GM12878 (cell line): ENCODE data around the gene CHAF1A. TPM values are rescaled to one million over a fixed set of nuclear protein-coding genes. Genes with fewer than 3 reads are reported as not detected.

ENCODE experiments used
- CHD2 ChIP-seq: IDR thresholded peaks from 2 replicates; pipeline ENCODE4 v1.6.1; 2011; ENCODE audit warnings: low read depth, low read length, improper control_type of control experiment, borderline replicate concordance
- E4F1 ChIP-seq: fragments of 450-650 bp; IDR thresholded peaks from 2 replicates; pipeline ENCODE4 v1.6.1; 2018; ENCODE audit warnings: borderline replicate concordance, mild to moderate bottlenecking; ENCODE audit not compliant: partially characterized antibody
- FOXK2 ChIP-seq: fragments of 450-650 bp; IDR thresholded peaks from 2 replicates; pipeline ENCODE4 v1.6.1; 2017; ENCODE audit warnings: mild to moderate bottlenecking, moderate library complexity
- HDAC2 ChIP-seq: fragments of 200-600 bp; sonication (generic); IDR thresholded peaks from 2 replicates; pipeline ENCODE4 v1.6.1; 2017
- IKZF2 ChIP-seq, 2 experiments: fragments of 450-650 bp; IDR thresholded peaks; 2 replicates each; pipeline ENCODE4 v1.6.1; 2017; ENCODE audit warnings: mild to moderate bottlenecking in 2 of 2, moderate library complexity in 2 of 2
- IRF4 ChIP-seq: IDR thresholded peaks from 2 replicates; pipeline ENCODE4 v1.6.1; 2011; ENCODE audit warnings: low read depth, low read length
- MXI1 ChIP-seq: fragments of 150-350 bp; IDR thresholded peaks from 2 replicates; pipeline ENCODE4 v1.6.1; 2011; ENCODE audit warnings: low read depth, mild to moderate bottlenecking, inconsistent platforms, low read length, improper control_type of control experiment
- NR2C1 ChIP-seq: fragments of 450-650 bp; IDR thresholded peaks from 2 replicates; pipeline ENCODE4 v1.6.1; 2017; ENCODE audit warnings: antibody characterized with exemption, mild to moderate bottlenecking, moderate library complexity
- PBX3 ChIP-seq: IDR thresholded peaks from 2 replicates; pipeline ENCODE4 v1.6.1; 2011; ENCODE audit warnings: mild to moderate bottlenecking, low read depth, low read length, moderate library complexity; ENCODE audit not compliant: insufficient replicate concordance
- PML ChIP-seq: IDR thresholded peaks from 2 replicates; pipeline ENCODE4 v1.6.1; 2012; ENCODE audit warnings: low read length, inconsistent platforms
- REST ChIP-seq: IDR thresholded peaks from 2 replicates; pipeline ENCODE4 v1.6.1; 2012; ENCODE audit warnings: mild to moderate bottlenecking, low read depth, low read length
- TARDBP ChIP-seq: IDR thresholded peaks from 2 replicates; pipeline ENCODE4 v1.6.1; 2016; ENCODE audit warnings: borderline replicate concordance
- TBL1XR1 ChIP-seq: IDR thresholded peaks from 2 replicates; pipeline ENCODE4 v1.6.1; 2012; ENCODE audit warnings: low read depth, low read length, improper control_type of control experiment
- ZZZ3 ChIP-seq: IDR thresholded peaks from 2 replicates; pipeline ENCODE4 v1.6.1; 2011; ENCODE audit warnings: low read depth; ENCODE audit not compliant: control insufficient read depth, insufficient read length
- polyA plus RNA-seq, 11 experiments: library from polyadenylated mRNA; depleted of rRNA in 4 of 11; unstranded in 6 of 11; stranded (reverse) in 5 of 11; fragments of >200 nt; fragmentation: Nextera tagmentation in 4 of 11; fragmentation: Illumina TruSeq in 1 of 11; extraction: Ambion mirVana in 4 of 11; extraction: Trizol in 1 of 11; gene quantifications; 1 replicate in 1 of 11; 2 replicates in 10 of 11; pipeline versions ENCODE4 v1.2.1 to v1.2.3, GENCODE V29; 2011 to 2016; ENCODE audit warnings: inconsistent platforms in 2 of 11, missing spikeins in 2 of 11, low read depth in 1 of 11
- total RNA-seq, 4 experiments: library from RNA; depleted of rRNA in 3 of 4; stranded (reverse); fragments of >200 nt in 3 of 4; fragmentation: Illumina TruSeq in 1 of 4; extraction: Trizol in 1 of 4; gene quantifications; 2 replicates each; pipeline versions ENCODE4 v1.2.1 to v1.2.3, GENCODE V29; 2013 to 2021
- TF ChIP-seq, protein P1 (sequence below): fragments of 450-650 bp; IDR thresholded peaks from 2 replicates; pipeline ENCODE4 v1.6.1; 2017; ENCODE audit warnings: mild to moderate bottlenecking, low read depth, inconsistent platforms; ENCODE audit not compliant: poor library complexity, severe bottlenecking
- TF ChIP-seq, protein P2 (sequence below): fragments of 450-650 bp; IDR thresholded peaks from 2 replicates; pipeline ENCODE4 v1.6.1; 2017; ENCODE audit warnings: borderline replicate concordance
- TF ChIP-seq, protein P3 (sequence below): IDR thresholded peaks from 2 replicates; pipeline ENCODE4 v1.6.1; 2011; ENCODE audit warnings: borderline replicate concordance, low read depth, mild to moderate bottlenecking, moderate library complexity, mixed read lengths, low read length; ENCODE audit not compliant: insufficient read depth; ENCODE audit errors: extremely low read length

CHAF1A gene
- total and polyA plus RNA-seq, 10 of the 15 experiments (the other 5 are each of a cell fraction or from before 2014, with no cell fraction given), result 1.3 to 69.1 (median 34.2) TPM

GRCh38 chr19:4369109-4369887, 33.1 kb upstream of the CHAF1A start (continued):
- TF ChIP-seq TARDBP (no peak), IKZF2 (IDR thresholded peaks at IDR 0.05) (peak; percentile 95 to 96), E4F1 (no peak), MXI1 (0 out of 2 replicates have a peak, but pooled peaks have one; percentile 19), IRF4 (no peak), REST (no peak), CHD2 (no peak), PBX3 (no peak), FOXK2 (peak; percentile 28; the same call in 1 of the 2 replicates), NR2C1 (no peak), TBL1XR1 (no peak), HDAC2 (no peak), ZZZ3 (no peak), PML (no peak)
- TF ChIP-seq, protein P1, sequence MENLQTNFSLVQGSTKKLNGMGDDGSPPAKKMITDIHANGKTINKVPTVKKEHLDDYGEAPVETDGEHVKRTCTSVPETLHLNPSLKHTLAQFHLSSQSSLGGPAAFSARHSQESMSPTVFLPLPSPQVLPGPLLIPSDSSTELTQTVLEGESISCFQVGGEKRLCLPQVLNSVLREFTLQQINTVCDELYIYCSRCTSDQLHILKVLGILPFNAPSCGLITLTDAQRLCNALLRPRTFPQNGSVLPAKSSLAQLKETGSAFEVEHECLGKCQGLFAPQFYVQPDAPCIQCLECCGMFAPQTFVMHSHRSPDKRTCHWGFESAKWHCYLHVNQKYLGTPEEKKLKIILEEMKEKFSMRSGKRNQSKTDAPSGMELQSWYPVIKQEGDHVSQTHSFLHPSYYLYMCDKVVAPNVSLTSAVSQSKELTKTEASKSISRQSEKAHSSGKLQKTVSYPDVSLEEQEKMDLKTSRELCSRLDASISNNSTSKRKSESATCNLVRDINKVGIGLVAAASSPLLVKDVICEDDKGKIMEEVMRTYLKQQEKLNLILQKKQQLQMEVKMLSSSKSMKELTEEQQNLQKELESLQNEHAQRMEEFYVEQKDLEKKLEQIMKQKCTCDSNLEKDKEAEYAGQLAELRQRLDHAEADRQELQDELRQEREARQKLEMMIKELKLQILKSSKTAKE, result no peak
- TF ChIP-seq, protein P2, sequence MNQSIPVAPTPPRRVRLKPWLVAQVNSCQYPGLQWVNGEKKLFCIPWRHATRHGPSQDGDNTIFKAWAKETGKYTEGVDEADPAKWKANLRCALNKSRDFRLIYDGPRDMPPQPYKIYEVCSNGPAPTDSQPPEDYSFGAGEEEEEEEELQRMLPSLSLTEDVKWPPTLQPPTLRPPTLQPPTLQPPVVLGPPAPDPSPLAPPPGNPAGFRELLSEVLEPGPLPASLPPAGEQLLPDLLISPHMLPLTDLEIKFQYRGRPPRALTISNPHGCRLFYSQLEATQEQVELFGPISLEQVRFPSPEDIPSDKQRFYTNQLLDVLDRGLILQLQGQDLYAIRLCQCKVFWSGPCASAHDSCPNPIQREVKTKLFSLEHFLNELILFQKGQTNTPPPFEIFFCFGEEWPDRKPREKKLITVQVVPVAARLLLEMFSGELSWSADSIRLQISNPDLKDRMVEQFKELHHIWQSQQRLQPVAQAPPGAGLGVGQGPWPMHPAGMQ, result no peak
- TF ChIP-seq, protein P3, sequence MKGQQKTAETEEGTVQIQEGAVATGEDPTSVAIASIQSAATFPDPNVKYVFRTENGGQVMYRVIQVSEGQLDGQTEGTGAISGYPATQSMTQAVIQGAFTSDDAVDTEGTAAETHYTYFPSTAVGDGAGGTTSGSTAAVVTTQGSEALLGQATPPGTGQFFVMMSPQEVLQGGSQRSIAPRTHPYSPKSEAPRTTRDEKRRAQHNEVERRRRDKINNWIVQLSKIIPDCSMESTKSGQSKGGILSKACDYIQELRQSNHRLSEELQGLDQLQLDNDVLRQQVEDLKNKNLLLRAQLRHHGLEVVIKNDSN, result no peak
